ENCODE data around the gene NDUFB10. TPM values are rescaled to one million over a fixed set of nuclear protein-coding genes. Genes with fewer than 3 reads are reported as not detected.
A peak's percentile ranks its signal among the peaks of the same experiment; 100 is the strongest.

The NDUFB10 gene
- total RNA-seq, 1 experiment from 2014 or later: 190 TPM

DNA sequence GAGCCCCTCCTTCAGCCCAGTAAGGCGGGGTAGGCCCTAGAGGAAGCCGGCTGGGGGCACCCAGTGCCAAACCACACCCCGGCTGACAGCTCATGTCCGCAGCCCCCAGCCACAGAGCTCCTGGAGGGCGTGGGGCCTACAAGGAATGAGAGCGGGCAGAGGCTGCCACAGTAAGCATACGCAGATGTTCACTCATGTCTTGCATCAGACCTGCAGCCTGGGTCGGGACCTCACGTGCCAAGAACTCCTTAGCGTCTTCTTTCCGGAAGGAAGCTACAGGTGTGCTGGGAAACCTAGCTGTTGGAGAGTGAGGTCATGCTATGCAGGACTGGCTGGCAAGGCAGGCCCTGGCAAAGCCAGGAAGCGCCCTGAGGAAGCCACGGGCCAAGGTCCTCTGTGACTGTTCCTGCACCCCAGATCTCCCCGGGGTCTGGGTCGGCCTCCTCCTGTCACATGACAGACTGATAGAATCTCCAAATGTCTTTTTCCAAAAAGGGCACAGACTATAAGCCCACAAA lies 48.7 kb downstream of the NDUFB10 start:
- Histone ChIP-seq H3K9me2 (ENCODE audit: insufficient read depth) (no peaks in the 10 kb centered on the region), H3K79me2 (ENCODE audit: low read depth) (peaks cover 72% of the 10 kb centered on the region), H4K20me1 (ENCODE audit: insufficient read depth) (peaks cover 49% of the 10 kb centered on the region), H3F3A (ENCODE audit: insufficient read depth, low read depth) (peaks cover 17% of the 10 kb centered on the region; the same call in 1 of the 2 replicates), H3K36me3 (ENCODE audit: low read depth) (0 out of 2 replicates have a peak, but pooled peaks cover 5% of the 10 kb centered on the region), H3K4me1 (replicated peaks; ENCODE audit: insufficient read depth) (peaks cover 19% of the 10 kb centered on the region), H3K4me3 (peak overlapping the region; percentile 88), H3K27ac (peak overlapping the region; percentile 13; the same call in 1 of the 2 replicates), H3K27me3 (ENCODE audit: insufficient read depth, low read depth) (no peaks in the 10 kb centered on the region), H3K4me2 (peak overlapping the region; percentile 95), H2AFZ (no peak overlapping the region), H3K9me3 (ENCODE audit: insufficient read depth, low read depth) (no peaks in the 10 kb centered on the region)
- intact Hi-C loops (cut with micrococcal nuclease; ENCODE audit: unreplicated experiment): loop anchor here (2.0 to 10.0 kb wide), 2 partner anchors 23 to 247 kb away; partner anchors contain the start of genes ECI1 and GFER
- CTCF ChIA-PET: interaction anchor here (0.5 to 1.0 kb wide), 2 partner anchors 132 to 147 kb away, joined by 3 to 4 read pairs; partner anchors contain the start of gene TRAF7
- DNase-seq: peak; percentile 64 to 75
- TF ChIP-seq, protein P1, sequence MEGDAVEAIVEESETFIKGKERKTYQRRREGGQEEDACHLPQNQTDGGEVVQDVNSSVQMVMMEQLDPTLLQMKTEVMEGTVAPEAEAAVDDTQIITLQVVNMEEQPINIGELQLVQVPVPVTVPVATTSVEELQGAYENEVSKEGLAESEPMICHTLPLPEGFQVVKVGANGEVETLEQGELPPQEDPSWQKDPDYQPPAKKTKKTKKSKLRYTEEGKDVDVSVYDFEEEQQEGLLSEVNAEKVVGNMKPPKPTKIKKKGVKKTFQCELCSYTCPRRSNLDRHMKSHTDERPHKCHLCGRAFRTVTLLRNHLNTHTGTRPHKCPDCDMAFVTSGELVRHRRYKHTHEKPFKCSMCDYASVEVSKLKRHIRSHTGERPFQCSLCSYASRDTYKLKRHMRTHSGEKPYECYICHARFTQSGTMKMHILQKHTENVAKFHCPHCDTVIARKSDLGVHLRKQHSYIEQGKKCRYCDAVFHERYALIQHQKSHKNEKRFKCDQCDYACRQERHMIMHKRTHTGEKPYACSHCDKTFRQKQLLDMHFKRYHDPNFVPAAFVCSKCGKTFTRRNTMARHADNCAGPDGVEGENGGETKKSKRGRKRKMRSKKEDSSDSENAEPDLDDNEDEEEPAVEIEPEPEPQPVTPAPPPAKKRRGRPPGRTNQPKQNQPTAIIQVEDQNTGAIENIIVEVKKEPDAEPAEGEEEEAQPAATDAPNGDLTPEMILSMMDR (conservative IDR thresholded peaks at IDR 0.05): no peak
- TF ChIP-seq EZH2 (IDR thresholded peaks at IDR 0.05; ENCODE audit: low read depth): no peak
- BruUV-seq (replicated peaks): no TSS peak
- POLR2A ChIA-PET (ENCODE audit: unreplicated experiment): interaction anchor here (0.5 to 1.4 kb wide), 5 partner anchors 14 to 147 kb away, joined by 3 to 16 read pairs (median 4); partner anchors contain the start of gene TRAF7

DNA sequence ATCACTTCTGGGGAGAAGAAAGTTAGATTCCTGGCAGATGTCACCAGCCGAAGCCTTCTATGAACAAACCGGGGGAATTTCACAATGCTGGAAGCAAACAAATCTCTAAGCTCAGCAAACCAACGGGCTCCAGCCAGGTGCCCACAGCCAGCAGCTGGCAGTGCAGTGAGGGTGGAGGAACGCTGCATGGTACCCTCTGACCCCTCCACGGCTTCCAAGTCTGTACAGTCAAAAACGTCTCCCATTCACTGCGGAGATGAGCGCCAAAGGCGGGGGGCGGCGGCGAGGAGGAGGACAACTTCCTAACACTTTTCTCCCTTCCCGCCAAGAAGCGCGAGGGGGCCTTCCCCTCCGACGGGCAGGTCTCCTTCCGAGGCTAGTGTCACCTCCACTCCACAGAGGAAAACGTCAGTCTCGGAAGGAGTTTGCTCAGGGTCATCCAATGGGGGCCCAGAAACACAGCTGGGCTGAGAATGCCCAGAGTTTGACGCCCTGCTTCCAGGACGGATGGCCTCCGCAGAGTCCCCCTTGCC lies 49.4 kb downstream of the NDUFB10 start:
- no peaks in the 10 kb centered on the region for H3K27me3 ChIP-seq (ENCODE audit: insufficient read depth, low read depth)
- H3K4me3 ChIP-seq: peak overlapping the region; percentile 88
- CTCF ChIA-PET: interaction anchor here (0.5 to 1.0 kb wide), 2 partner anchors 132 to 147 kb away, joined by 3 to 4 read pairs; partner anchors contain the start of gene TRAF7
- H2AFZ ChIP-seq: no peak overlapping the region
- intact Hi-C loops (cut with micrococcal nuclease; ENCODE audit: unreplicated experiment): loop anchor here (2.0 to 10.0 kb wide), 2 partner anchors 24 to 246 kb away; partner anchors contain the start of genes ECI1 and GFER
- peaks cover 17% of the 10 kb centered on the region; the same call in 1 of the 2 replicates for H3F3A ChIP-seq (ENCODE audit: insufficient read depth, low read depth)
- no peaks in the 10 kb centered on the region for H3K9me2 ChIP-seq (ENCODE audit: insufficient read depth)
- peaks cover 42% of the 10 kb centered on the region for H4K20me1 ChIP-seq (ENCODE audit: insufficient read depth)
- H3K4me2 ChIP-seq: peak overlapping the region; percentile 95
- no peaks in the 10 kb centered on the region for H3K36me3 ChIP-seq (ENCODE audit: low read depth)
- POLR2A ChIA-PET (ENCODE audit: unreplicated experiment): interaction anchor here (0.6 to 1.4 kb wide), 3 partner anchors 15 to 147 kb away, joined by 3 to 16 read pairs (median 5); partner anchors contain the start of gene TRAF7
- peak overlapping the region; percentile 13 for H3K27ac ChIP-seq
- no peaks in the 10 kb centered on the region for H3K9me3 ChIP-seq (ENCODE audit: insufficient read depth, low read depth)
- peaks cover 19% of the 10 kb centered on the region for H3K4me1 ChIP-seq (replicated peaks; ENCODE audit: insufficient read depth)
- TSS peak; percentile 73 for BruUV-seq (replicated peaks)
- DNase-seq: peak in 1 of 2 experiments; percentile 62
- peaks cover 67% of the 10 kb centered on the region for H3K79me2 ChIP-seq (ENCODE audit: low read depth)
- TF ChIP-seq, protein P1 (conservative IDR thresholded peaks at IDR 0.05): no peak
- no peak for TF ChIP-seq EZH2 (IDR thresholded peaks at IDR 0.05; ENCODE audit: low read depth)

DNA sequence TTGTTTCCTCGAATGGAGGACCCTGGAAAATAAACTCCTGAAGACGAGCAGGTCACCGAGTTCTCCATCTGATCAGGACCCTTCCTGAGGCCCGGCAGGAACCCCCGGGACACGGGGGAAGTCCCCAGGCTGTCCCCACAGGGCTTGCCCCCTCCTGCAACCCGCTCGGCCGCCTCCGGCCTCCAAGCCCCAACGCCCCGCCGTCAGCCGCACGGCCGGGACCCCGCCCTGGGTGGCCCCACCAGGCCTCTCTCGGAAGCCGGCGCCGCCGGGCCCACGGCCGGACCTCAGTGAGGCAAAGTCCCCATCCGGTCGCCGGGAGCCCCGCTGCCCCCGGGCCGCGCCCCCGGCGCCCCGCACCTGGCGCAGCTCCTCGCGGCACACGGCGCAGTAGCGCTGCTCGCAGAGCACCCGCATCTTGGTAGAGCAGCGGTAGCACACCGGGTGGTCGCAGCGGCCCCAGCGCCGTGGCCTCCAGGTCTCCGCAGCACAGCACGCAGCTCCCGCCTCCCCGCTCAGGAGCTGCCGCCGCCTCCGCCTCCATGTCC lies 49.9 kb downstream of the NDUFB10 start:
- intact Hi-C loops (cut with micrococcal nuclease; ENCODE audit: unreplicated experiment): loop anchor here (2.0 to 10.0 kb wide), 2 partner anchors 24 to 246 kb away; partner anchors contain the start of genes ECI1 and GFER
- H3K4me3 ChIP-seq: peak overlapping the region; percentile 88
- H3K4me1 ChIP-seq (replicated peaks; ENCODE audit: insufficient read depth): peaks cover 20% of the 10 kb centered on the region

More for the DNA sequence above, 49.9 kb downstream of the NDUFB10 start:
- Histone ChIP-seq H3K4me2 (peak overlapping the region; percentile 95), H4K20me1 (ENCODE audit: insufficient read depth) (peaks cover 37% of the 10 kb centered on the region), H3F3A (ENCODE audit: insufficient read depth, low read depth) (peaks cover 17% of the 10 kb centered on the region; the same call in 1 of the 2 replicates), H2AFZ (peak overlapping the region; percentile 71; the same call in 1 of the 2 replicates), H3K9me3 (ENCODE audit: insufficient read depth, low read depth) (no peaks in the 10 kb centered on the region), H3K27ac (peak overlapping the region; percentile 13; the same call in 1 of the 2 replicates), H3K79me2 (ENCODE audit: low read depth) (peaks cover 62% of the 10 kb centered on the region), H3K9me2 (ENCODE audit: insufficient read depth) (no peaks in the 10 kb centered on the region), H3K27me3 (ENCODE audit: insufficient read depth, low read depth) (no peaks in the 10 kb centered on the region), H3K36me3 (ENCODE audit: low read depth) (no peaks in the 10 kb centered on the region)
- CTCF ChIA-PET: no interaction called here
- no peak for TF ChIP-seq EZH2 (IDR thresholded peaks at IDR 0.05; ENCODE audit: low read depth)
- TF ChIP-seq, protein P1 (conservative IDR thresholded peaks at IDR 0.05): no peak
- no peak for DNase-seq
- no TSS peak for BruUV-seq (replicated peaks)
- POLR2A ChIA-PET (ENCODE audit: unreplicated experiment): interaction anchor here (0.9 to 1.4 kb wide), 2 partner anchors 16 to 146 kb away, joined by 5 to 16 read pairs; partner anchors contain the start of gene TRAF7
